Stimulated activated CD4-positive, alpha-beta T cell treated with anti-CD3 and anti-CD28 coated beads, Interleukin-4, amount 100 ng/mL, for 24 hours (primary cell): ENCODE data around the gene CPNE7.
"Not testable (repeated sequence)": the region's sequence is repeated elsewhere in the genome, so short reads cannot be mapped to it uniquely, and the experiment has no call there.

ENCODE experiments used
- DNase-seq: peaks from one replicate; pipeline ENCODE4 v3.0.0-alpha.2; 2020

Gene CPNE7

DNA sequence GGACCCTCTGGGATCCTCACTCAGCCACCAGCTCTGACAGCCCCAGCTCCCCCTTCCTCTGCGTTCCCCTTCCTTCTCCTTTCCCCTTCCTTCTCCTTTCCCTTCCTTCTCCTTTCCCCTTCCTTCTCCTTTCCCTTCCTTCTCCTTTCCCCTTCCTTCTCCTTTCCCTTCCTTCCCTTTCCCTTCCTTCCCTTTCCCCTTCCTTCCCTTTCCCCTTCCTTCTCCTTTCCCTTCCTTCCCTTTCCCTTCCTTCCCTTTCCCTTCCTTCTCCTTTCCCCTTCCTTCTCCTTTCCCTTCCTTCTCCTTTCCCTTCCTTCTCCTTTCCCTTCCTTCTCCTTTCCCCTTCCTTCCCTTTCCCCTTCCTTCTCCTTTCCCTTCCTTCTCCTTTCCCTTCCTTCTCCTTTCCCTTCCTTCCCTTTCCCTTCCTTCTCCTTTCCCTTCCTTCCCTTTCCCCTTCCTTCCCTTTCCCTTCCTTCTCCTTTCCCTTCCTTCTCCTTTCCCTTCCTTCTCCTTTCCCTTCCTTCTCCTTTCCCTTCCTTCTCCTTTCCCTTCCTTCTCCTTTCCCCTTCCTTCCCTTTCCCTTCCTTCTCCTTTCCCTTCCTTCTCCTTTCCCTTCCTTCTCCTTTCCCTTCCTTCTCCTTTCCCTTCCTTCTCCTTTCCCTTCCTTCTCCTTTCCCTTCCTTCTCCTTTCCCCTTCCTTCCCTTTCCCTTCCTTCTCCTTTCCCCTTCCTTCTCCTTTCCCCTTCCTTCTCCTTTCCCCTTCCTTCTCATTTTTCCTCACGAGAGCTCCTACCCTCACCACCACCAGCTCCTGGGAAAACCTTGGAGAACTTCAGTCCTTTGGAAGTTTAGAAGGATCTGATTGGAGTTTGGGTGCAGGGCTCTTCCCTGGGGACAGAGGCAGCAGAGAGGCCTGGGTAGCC lies 59.2 kb downstream of the CPNE7 start:
- not testable (repeated sequence) for DNase-seq

DNA sequence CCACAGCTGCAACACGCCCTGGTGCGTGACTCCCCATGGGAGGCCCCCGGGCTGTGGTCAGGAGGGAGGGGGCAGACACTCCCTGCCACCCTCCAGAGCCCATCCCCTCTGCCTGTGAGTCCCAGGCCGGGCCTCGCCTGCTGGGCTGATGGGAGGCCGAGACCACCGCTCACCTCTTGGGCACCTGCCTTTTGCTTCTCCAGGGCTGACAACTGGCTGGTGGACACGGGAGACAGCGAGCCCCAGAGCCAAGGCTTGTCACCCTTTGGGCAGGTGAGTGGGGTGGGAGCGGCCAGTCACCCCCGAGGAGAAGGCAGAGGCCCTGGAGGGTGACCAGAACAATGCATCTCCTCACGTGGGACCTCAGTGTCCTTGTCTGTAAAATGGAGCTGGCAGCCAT lies 61.1 kb downstream of the CPNE7 start:
- DNase-seq: no peak

DNA sequence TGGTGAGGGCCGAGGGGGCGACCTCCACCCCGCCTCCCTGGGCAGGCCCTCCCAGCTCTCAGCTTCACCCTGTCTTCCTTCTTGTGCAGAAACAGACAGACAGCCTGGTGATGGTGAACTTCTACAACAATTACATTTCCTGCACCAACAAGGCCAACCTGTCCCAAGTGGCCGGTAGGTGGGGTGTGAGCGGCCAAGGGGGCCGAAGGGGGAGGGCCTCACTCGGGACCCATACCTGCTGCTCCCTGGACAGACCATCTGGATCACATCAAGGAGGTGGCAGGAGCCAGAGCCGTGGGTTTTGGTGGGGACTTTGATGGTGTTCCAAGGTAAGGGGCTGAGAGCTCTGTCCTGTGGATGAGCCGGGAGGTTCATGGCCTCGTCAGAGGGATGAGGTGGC lies 61.8 kb downstream of the CPNE7 start:
- no peak for DNase-seq

DNA sequence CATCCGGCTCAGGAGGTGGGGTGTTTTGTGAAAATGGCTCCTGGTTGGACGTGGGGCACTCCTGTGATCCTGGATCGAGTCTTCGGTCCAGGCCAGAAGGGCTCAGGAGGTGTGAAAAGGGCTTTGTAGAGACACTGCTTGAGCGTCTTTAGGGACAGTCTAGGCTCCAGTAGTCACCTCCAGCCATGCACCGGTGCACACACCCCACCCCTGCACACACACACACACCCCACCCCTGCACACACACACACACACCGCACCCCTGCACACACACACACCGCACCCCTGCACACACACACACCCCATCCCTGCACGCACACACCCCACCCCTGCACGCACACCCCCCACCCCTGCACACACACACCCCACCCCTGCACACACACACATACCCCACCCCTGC lies 62.9 kb downstream of the CPNE7 start:
- no peak for DNase-seq

DNA sequence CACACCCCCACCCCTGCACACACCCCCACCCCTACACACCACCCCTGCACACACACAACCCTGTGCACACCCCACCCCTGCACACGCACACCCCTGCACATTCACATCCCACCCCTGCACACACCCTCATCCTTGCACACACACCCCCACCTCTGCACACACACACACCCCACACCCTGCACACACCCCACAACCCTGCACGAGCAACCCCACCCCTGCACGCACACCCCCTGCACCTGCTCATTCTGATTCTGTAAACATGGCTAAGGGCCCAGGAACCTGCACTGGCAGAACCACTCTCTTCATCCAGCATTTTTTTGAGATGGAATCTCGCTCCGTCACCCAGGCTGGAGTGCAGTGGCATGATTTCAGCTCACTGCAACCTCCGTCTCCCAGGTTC lies 63.8 kb downstream of the CPNE7 start:
- no peak for DNase-seq

DNA sequence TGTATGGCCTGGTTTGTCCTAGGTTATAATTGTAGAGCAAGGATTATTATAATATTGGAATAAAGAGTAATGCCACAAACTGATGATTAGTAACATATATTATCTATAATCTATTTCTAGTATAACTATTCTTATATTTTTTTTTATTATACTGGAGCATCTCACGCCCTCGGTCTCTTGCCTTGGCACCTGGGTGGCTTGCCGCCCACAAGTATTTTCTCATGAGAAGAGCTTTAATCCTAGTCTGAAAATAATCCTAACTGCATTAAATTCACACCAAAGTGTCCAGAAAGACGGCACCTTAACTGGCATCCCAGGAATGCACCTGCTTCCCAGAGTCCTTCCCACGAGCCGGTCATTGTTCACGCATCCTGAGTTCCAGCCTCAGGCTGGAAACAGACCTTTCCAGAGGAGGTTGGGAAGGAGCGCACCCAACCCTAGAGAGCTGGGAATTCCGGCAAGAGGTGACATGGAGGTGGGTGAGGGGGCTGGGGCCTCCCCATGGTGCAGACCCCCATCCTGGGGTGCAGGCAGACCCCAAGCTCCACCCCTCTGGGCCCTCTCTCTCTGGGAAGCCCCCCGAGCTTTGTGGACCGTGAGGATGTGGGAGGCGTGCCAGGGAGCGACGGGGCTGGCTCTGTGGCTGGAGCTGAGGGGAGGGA lies 66.0 kb downstream of the CPNE7 start:
- no peak for DNase-seq

DNA sequence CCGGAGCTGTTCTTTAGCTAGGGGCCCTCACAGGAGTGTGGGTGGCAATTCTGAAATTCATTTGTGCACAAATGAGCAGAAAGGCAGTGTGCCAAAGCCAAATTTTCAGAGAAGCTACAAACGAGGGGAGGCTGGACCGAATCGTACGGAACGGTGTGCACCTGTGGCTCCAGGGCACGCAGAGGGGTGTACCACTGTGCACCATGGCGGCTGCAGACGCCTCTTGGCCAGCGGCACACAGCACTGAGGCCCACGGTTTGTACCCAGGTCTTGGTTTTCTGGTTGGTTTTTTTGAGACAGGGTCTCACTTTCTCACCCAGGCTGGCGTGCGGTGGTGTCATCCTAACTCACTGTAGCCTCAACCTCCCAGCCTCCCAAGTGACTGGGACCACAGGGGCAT lies 67.0 kb downstream of the CPNE7 start:
- DNase-seq: no peak

DNA sequence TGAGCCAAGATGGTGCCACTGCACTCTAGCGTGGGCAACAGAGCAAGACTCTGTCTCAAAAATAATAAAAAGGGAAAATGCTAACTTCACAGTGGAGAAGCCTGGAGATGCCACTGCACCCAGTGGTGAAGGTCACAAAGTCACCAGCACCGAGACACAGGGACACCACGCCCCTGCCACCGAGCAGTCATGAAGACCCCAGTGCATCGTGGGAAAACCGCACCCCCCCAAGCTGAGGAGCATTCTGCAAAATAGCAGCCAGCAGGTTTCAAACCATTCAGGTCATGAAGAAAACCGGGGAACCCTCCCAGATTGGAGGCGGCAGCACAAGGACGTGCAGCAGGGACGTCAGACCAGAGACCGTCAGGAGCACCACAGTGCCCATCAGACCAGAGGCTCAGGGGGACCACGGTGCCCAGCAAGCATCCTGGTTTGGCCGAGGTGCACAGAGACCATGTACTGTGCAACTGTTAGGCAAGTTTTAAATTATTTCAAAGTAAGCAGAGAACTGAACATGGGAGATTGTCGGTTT lies 68.3 kb downstream of the CPNE7 start:
- DNase-seq: no peak

DNA sequence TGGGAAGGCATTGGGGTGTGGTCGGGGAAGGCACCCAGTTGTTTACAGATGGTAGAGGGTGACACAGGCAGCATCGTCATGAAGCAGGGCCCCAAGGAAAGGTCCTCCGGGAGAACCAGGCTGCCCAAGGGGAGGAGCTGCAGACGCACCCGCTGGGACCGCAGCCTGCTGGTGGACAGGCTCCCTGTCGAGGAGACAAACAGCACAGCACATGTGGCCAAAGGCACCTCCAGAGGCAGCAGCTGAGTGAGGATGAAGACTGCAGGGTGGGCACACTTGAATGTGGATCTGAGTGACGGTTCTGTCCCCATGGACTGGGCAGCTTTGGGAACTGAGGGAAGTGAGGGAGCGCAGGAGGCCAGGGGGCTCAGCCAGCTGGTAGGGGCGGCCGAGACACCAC lies 69.6 kb downstream of the CPNE7 start:
- DNase-seq: no peak

DNA sequence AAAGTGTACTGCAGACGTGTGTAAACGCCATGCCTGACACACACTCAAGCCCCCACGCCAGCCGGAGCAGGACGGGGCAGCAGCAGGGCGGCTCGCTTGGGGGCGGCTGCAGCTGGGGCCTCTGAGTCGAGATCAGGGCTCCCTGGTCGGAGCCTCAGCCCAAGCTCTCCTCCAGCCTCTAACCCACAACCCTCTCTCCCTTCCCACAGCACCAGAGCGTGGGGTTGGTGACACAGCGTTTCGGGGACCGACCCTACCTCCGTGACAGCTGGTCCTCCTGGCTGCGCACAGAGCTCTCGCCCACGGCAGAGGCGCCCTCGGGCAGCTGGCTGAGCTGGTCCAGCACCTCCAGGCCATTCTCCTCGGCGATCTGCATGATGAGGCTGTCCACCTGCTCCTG lies 70.7 kb downstream of the CPNE7 start:
- DNase-seq: no peak
